DLD1 (cell line): Measurements from ENCODE around the gene SAP130.
"Not testable (repeated sequence)": the region's sequence is repeated elsewhere in the genome, so short reads cannot be mapped to it uniquely, and the experiment has no call there.

Experiments used
- in situ Hi-C: cut with HindIII; loops from 2 replicates; pipeline ENCODE4 v1.10.0; 2017; ENCODE audit warnings: low sequenced_read_pairs

Gene SAP130

GRCh38 chr2:127953849-127954248, 74.0 kb downstream of the SAP130 start:
- in situ Hi-C loops, result no loop called here

GRCh38 chr2:127953128-127953718, 74.6 kb downstream of the SAP130 start:
- in situ Hi-C loops, result no loop called here

DNA sequence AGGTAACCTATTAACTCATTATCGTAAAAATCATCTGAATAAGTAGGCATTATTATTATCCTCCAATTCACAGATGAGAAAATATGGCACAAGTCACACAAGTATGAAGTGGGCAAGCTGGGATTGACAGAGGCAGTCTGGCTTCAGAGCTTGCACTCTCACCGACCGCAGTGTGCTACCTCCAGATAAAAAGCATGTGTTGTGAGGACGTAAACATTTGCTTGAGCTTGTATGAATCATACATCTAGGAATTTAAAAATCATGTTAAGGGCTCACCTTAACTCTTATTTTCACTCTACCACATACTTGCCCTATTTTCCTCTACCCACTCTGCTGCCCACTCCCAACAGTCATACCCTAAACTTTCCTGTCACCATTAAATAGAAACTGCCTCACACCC, 76.8 kb downstream of the SAP130 start:
- in situ Hi-C loops, result no loop called here

DNA sequence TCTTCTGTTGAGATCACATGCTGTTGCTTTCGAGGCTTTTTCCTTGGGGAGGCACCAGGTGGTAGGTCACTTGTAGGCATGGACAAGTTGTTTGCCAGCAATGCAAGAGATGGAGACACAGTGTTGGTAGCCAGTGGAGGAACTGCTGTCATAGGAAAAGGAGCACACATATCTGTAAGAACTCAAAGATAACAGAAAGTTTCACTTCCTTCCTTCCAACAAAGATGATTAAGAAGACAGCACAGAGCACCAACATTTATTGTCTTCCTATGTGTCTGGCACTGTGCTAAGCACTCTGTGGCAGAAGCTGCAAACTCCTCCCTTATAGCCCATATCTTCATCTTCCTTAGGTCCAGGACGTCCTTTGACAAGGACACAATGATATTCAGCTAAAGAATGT, 77.6 kb downstream of the SAP130 start:
- in situ Hi-C loops, result no loop called here

DNA sequence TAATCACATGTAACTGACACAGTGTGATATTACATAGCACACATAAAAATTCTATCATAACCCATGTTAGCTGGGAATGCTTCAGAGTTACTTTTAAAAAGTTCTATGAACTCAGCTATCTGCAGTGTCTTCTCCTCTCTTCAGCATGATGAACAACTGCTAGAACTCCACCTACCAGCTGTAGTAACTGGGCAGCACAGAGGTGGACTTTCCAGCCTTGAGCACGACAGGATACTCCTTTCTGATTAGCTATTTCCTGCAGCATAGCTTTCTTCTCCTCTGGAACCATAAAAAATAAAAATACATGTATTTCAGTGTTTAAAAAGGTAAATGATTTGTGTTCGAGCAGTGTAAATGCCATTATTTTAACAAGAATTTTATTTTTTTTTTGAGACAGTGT, 82.6 kb downstream of the SAP130 start:
- in situ Hi-C loops, result no loop called here

DNA sequence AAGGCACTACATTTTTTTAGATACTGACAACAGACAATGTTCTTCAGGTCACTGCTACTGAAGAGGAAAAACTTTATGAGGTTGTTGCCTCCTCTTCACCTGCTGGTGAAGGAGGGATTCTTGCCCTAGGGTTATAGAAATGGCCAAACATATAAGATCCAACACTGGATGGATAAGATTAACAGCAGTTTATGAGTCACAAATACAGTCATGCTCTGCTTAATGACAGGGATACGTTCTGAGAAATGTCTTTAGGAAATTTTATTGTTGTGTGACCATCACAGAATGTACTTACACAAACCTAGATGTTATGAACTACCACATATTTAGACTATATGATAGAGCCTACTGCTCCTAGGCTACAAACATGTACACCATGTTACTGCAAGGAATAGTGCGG, 84.7 kb downstream of the SAP130 start:
- in situ Hi-C loops, result no loop called here

GRCh38 chr2:127942002-127942401, 85.9 kb downstream of the SAP130 start:
- in situ Hi-C loops, result no loop called here

DNA sequence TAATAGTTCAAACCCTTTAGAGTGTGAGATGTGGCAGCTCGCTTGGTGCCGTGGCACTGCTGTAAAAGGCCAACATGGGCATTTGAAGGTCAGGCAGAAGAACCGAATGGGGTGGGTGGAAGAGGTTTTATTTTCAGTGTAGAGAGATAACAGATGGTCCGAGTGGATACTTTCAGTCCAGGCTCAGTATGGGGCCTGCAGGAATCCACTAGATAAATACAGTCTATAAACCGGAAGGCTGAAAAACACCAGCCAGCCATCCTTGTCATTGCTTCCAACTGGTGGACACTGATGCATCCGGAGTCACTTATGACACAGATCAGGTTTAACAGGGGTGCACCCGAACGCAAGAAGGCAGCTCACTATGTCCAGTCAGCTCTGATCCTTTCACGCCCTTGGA, 86.4 kb downstream of the SAP130 start:
- in situ Hi-C loops, result no loop called here

DNA sequence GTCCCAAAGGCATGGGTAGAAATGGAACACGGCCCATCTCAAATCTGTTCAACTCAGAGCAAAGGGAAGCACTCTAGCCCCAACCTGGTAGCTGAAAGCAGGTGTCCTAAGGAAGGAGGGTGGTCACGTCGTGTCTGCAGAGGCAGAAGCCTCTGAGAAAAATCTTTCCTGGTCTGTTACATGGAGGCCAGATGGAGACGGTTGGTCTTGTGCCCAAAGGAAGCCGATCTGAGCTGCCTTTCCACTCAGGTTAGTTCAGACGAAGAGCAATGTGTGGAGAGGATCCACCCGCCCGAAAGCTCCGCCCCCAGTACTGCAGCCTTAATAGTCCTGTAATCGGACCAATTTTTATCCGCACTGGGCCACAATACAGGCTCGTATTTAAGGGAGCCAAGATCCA, 87.2 kb downstream of the SAP130 start:
- in situ Hi-C loops, result no loop called here

GRCh38 chr2:127935337-127935736, 92.5 kb downstream of the SAP130 start:
- in situ Hi-C loops, result no loop called here

- in situ Hi-C loops, result no loop called here
Observed at GRCh38 chr2:127932199-127932876, 95.5 kb downstream of the SAP130 start.

DNA sequence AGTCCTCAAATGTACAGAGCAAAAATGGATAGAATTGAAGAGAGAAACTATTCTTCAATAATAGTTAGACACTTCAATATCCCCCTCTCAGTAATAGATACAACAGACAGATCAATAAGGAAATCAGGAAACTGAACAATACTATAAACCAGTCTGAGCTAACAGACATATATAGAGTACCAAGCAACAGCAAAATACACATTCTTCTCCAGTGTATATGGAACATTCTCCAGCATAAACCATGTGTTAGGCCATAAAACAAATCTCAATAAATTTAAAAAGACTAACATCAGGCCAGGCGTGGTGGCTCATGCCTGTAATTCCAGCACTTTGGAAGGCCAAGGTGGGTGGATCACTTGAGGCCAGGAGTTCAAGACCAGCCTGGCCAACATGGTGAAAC, 98.4 kb downstream of the SAP130 start:
- in situ Hi-C loops, result no loop called here

- in situ Hi-C loops, result no loop called here
Observed at GRCh38 chr2:127927384-127927783, 100.5 kb downstream of the SAP130 start.

GRCh38 chr2:127917916-127918315, 109.9 kb downstream of the SAP130 start:
- in situ Hi-C loops, result no loop called here

GRCh38 chr2:127913808-127914457, 113.9 kb downstream of the SAP130 start:
- in situ Hi-C loops, result no loop called here

- in situ Hi-C loops, result no loop called here
Observed at GRCh38 chr2:127911737-127912136, 116.1 kb downstream of the SAP130 start.

DNA sequence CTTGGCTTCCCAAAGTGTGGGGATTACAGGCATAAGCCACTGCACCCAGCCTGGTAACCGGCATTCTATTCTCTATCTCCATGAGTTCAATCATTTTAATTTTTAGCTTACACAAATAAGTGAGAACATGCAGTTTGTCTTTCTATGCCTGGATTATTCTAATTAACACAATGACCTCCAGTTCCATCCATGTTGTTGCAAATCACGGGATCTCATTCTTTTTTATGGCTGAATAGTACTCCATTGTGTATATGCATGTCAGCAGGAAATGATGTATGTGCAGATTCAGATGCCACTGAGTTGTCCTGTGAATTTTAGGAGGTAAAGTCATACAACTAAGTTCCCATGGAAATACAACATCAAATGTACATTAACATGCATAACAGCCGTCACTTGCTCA, 117.4 kb downstream of the SAP130 start:
- in situ Hi-C loops, result no loop called here

- in situ Hi-C loops, result no loop called here
Observed at GRCh38 chr2:127909019-127909418, 118.8 kb downstream of the SAP130 start.

GRCh38 chr2:127907733-127908400, 120.0 kb downstream of the SAP130 start:
- in situ Hi-C loops, result not testable (repeated sequence)

DNA sequence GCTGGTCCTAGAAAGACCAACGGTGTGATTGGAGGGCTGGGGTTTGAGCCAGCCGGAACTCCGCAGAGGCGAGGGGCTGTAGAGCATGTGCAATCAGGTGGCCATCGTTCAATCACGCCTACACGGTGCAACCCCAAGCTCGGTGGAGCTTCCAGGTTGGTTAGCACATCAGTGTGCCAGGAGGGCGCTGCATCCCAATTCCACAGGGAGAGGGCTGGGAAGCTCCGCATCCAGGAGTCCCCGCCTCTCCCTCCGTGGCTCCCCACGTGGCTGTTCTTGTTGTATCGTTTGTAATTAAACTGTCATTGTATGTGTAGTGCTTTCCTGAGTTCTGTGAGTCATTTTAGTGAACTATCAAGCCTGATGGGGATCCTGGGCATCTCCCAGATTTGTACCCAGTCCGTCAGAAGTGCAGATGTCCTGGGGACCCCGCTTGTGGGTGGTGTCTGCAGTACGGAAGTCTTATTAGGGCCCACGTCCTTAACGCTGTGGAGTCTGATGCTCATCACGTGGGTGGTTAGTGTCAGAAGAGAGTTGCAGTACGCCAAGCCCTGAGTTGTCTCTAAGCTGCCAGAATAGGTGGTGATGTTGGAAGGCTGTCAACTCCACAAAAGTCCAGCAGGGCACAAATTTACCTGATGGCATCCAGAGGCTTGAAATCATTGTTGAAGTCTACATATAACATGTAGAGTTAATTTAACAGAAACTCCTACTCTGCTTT, 121.5 kb downstream of the SAP130 start:
- in situ Hi-C loops, result no loop called here

DNA sequence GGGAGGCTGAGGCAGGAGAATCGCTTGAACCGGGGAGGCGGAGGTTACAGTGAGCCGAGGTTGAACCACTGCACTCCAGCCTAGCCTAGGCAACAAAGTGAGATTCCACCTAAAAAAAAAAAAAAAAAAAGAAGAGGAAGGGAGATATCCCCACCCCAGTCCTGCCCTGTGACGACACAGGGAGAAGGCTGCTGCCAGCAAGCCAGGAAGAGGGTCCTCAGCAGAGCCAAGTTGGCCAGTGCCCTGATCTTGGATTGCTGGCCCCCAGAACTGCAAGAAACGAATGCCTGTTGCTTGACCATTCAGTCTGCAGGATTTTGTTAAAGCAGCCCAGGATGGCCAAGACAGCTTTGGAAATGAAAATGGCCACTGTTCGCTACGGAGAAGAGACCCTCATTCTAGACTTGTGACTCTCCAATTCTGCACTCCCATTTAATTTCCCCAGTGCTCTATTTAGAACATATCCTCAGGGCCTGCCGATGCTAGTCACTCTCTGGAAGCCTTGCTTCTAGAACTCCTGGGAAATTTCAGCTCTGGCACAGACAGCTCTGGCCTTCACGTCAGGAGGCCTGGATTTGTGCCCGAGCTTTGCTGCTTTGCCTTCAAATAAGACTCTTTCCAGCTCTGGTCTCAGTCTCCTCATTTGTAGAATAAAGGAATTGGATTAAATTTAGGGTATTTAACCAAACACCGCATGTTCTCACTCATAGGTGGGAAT, 126.4 kb downstream of the SAP130 start:
- in situ Hi-C loops, result no loop called here
